ENCODE measurements around the gene HAAO. TPM values are rescaled to one million over a fixed set of nuclear protein-coding genes. Genes with fewer than 3 reads are reported as not detected.

The HAAO gene
- total RNA-seq, 1 experiment from 2014 or later: 47.5 TPM

GRCh38 chr2:42839809-42840501 lies 47.6 kb upstream of the HAAO start:
- Mint-ChIP-seq H3K4me1 (ENCODE audit: low read depth, unreplicated experiment) (peaks cover 14% of the 10 kb centered on the region), H3K27ac (ENCODE audit: unreplicated experiment) (no peak overlapping the region), H3K4me3 (ENCODE audit: unreplicated experiment) (no peak overlapping the region), H3K36me3 (ENCODE audit: insufficient read depth, unreplicated experiment) (peaks cover 6% of the 10 kb centered on the region), H3K9me3 (ENCODE audit: unreplicated experiment) (no peaks in the 10 kb centered on the region), H3K27me3 (ENCODE audit: insufficient read depth, unreplicated experiment) (no peaks in the 10 kb centered on the region)
- Histone ChIP-seq H3K9me3 (0 out of 2 replicates have a peak, but pooled peaks cover 5% of the 10 kb centered on the region), H3K36me3 (ENCODE audit: control insufficient read depth, insufficient read depth, low read length) (no peaks in the 10 kb centered on the region), H3K4me3 (ENCODE audit: low read depth, low read length) (no peak overlapping the region), H3K27me3 (replicated peaks; ENCODE audit: control insufficient read depth, insufficient read depth, low read length) (no peaks in the 10 kb centered on the region), H3K4me1 (peaks cover 12% of the 10 kb centered on the region)
- CTCF ChIA-PET: no interaction called here
- no peak for TF ChIP-seq CTCF (IDR thresholded peaks at IDR 0.05; ENCODE audit: insufficient read depth in 1 of 2, low read depth in 1 of 2, low read length in 1 of 2, severe bottlenecking in 1 of 2, unreplicated experiment in 1 of 2)
- POLR2A ChIA-PET: no interaction called here
- DNase-seq: peak in 1 of 2 experiments; percentile 18
- intact Hi-C loops (cut with micrococcal nuclease; ENCODE audit: unreplicated experiment): no loop called here
- no TSS peak for BruUV-seq (replicated peaks)

- TF ChIP-seq CTCF (IDR thresholded peaks at IDR 0.05; ENCODE audit: insufficient read depth in 1 of 2, low read depth in 1 of 2, low read length in 1 of 2, severe bottlenecking in 1 of 2, unreplicated experiment in 1 of 2): no peak
- BruUV-seq (replicated peaks): no TSS peak
- Mint-ChIP-seq H3K27me3 (ENCODE audit: insufficient read depth, unreplicated experiment) (no peaks in the 10 kb centered on the region), H3K4me3 (ENCODE audit: unreplicated experiment) (no peak overlapping the region), H3K4me1 (ENCODE audit: low read depth, unreplicated experiment) (peaks cover 7% of the 10 kb centered on the region), H3K9me3 (ENCODE audit: unreplicated experiment) (no peaks in the 10 kb centered on the region), H3K27ac (ENCODE audit: unreplicated experiment) (no peak overlapping the region), H3K36me3 (ENCODE audit: insufficient read depth, unreplicated experiment) (peaks cover 6% of the 10 kb centered on the region)
- H3K9me3 ChIP-seq: 0 out of 2 replicates have a peak, but pooled peaks cover 5% of the 10 kb centered on the region
- H3K36me3 ChIP-seq (ENCODE audit: control insufficient read depth, insufficient read depth, low read length): no peaks in the 10 kb centered on the region
- POLR2A ChIA-PET: no interaction called here
- no peaks in the 10 kb centered on the region for H3K27me3 ChIP-seq (replicated peaks; ENCODE audit: control insufficient read depth, insufficient read depth, low read length)
- H3K4me1 ChIP-seq: peaks cover 8% of the 10 kb centered on the region
- no peak overlapping the region for H3K4me3 ChIP-seq (ENCODE audit: low read depth, low read length)
- DNase-seq: peak in 1 of 2 experiments; percentile 12
- CTCF ChIA-PET: no interaction called here
- intact Hi-C loops (cut with micrococcal nuclease; ENCODE audit: unreplicated experiment): no loop called here
These were observed 45.8 kb upstream of the HAAO start for GRCh38 chr2:42838133-42838532.

GRCh38 chr2:42835577-42836371 lies 43.4 kb upstream of the HAAO start:
- no peak overlapping the region for H3K4me3 Mint-ChIP-seq (ENCODE audit: unreplicated experiment)
- CTCF ChIA-PET: interaction anchor here (0.6 kb wide), 1 partner anchor 645 kb away, joined by 3 read pairs; no protein-coding TSS in a partner anchor
- H3K27me3 Mint-ChIP-seq (ENCODE audit: insufficient read depth, unreplicated experiment): no peaks in the 10 kb centered on the region
- no peaks in the 10 kb centered on the region for H3K27me3 ChIP-seq (replicated peaks; ENCODE audit: control insufficient read depth, insufficient read depth, low read length)
- no peaks in the 10 kb centered on the region for H3K9me3 Mint-ChIP-seq (ENCODE audit: unreplicated experiment)
- peak in 1 of 2 experiments; percentile 48 for DNase-seq
- 0 out of 2 replicates have a peak, but pooled peaks cover 5% of the 10 kb centered on the region for H3K9me3 ChIP-seq
- no peak for TF ChIP-seq CTCF (IDR thresholded peaks at IDR 0.05; ENCODE audit: insufficient read depth in 1 of 2, low read depth in 1 of 2, low read length in 1 of 2, severe bottlenecking in 1 of 2, unreplicated experiment in 1 of 2)
- peak overlapping the region; percentile 67 for H3K27ac Mint-ChIP-seq (ENCODE audit: unreplicated experiment)
- H3K4me3 ChIP-seq (ENCODE audit: low read depth, low read length): no peak overlapping the region
- no TSS peak for BruUV-seq (replicated peaks)
- POLR2A ChIA-PET: no interaction called here
- H3K4me1 ChIP-seq: peaks cover 7% of the 10 kb centered on the region
- no peaks in the 10 kb centered on the region for H3K36me3 ChIP-seq (ENCODE audit: control insufficient read depth, insufficient read depth, low read length)
- H3K36me3 Mint-ChIP-seq (ENCODE audit: insufficient read depth, unreplicated experiment): peaks cover 6% of the 10 kb centered on the region
- peaks cover 7% of the 10 kb centered on the region for H3K4me1 Mint-ChIP-seq (ENCODE audit: low read depth, unreplicated experiment)
- intact Hi-C loops (cut with micrococcal nuclease; ENCODE audit: unreplicated experiment): no loop called here
